Activated naive CD8-positive, alpha-beta T cell (primary cell): Measurements from ENCODE around the gene GRAMD4.
"Not testable (repeated sequence)": the region's sequence is repeated elsewhere in the genome, so short reads cannot be mapped to it uniquely, and the experiment has no call there.

Source experiments
- H3K27ac Mint-ChIP-seq: one replicate; pipeline ENCODE4 v1.8.0; 2021; ENCODE audit warnings: mixed read lengths
- H3K27me3 Mint-ChIP-seq: one replicate; pipeline ENCODE4 v1.8.0; 2021; ENCODE audit warnings: mixed read lengths
- H3K36me3 Mint-ChIP-seq: one replicate; pipeline ENCODE4 v1.8.0; 2021; ENCODE audit warnings: mixed read lengths
- H3K4me1 Mint-ChIP-seq: one replicate; pipeline ENCODE4 v1.8.0; 2021; ENCODE audit warnings: low read depth, mixed read lengths
- H3K4me3 Mint-ChIP-seq: one replicate; pipeline ENCODE4 v1.8.0; 2021; ENCODE audit warnings: mild to moderate bottlenecking, mixed read lengths
- H3K9me3 Mint-ChIP-seq: one replicate; pipeline ENCODE4 v1.8.0; 2021; ENCODE audit warnings: low read depth, mixed read lengths

GRAMD4 gene

GRCh38 chr22:46642840-46643480 is 22.8 kb downstream of the GRAMD4 start:
- not testable (repeated sequence) for H3K9me3 Mint-ChIP-seq, H3K4me3 Mint-ChIP-seq, H3K27ac Mint-ChIP-seq, H3K27me3 Mint-ChIP-seq, H3K4me1 Mint-ChIP-seq, H3K36me3 Mint-ChIP-seq

DNA sequence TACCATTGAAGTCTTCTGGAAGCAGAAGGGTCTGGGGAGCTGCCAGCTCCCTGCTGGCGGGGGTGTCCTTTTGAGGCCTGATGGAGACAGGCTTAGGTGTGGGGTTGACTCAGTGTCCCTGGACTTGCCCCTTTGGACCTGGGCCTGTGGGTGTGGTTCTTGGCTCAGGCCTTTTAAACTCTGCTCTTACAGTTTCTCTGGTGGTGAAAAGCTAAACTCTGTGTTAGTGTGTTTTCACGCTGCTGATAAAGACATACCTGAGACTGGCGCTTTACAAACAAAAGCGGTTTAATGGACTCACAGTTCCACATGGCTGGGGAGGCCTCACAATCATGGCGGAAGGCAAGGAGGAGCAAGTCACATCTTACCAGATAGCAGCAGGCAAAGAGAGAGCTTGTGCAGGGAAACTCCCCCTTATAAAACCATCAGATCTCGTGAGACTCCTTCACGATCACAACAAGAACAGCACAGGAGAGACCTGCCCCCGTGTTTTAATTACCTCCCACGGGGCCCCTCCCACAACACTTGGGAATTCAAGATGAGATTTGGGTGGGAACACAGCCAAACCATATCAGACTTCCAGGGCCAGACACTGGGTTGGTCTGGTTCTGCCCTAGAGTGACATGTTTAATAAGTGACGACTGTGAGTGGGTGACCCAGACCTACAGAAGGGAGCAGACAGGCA is 26.5 kb downstream of the GRAMD4 start:
- peaks cover 8% of the 10 kb centered on the region for H3K36me3 Mint-ChIP-seq
- no peaks in the 10 kb centered on the region for H3K9me3 Mint-ChIP-seq

DNA sequence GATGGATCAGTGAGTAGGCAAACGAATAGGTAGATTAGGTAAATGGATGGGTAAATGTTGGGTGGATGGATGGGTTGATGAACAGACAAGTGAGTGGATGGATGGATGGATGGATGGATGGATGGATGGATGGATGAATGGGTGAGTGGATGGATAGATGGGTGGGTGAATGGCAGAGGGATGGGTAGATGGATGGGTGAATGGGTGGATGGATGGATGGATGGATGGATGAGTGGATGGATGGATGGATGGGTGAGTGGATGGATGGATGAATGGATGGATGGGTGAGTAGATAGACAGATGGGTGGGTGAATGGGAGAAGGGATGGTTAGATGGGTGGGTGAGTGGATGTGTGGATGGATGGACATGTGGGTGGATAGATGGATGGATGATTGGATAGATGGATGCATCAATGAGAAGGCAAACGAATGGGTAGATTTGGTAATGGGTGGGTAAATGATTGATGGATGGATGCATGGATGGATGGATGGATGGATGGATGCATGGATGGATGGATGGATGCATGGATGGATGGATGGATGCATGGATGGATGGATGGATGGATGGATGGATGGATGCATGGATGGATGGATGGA is 28.1 kb downstream of the GRAMD4 start:
- H3K4me3 Mint-ChIP-seq, H3K27ac Mint-ChIP-seq, H3K27me3 Mint-ChIP-seq, H3K9me3 Mint-ChIP-seq, H3K36me3 Mint-ChIP-seq, H3K4me1 Mint-ChIP-seq: not testable (repeated sequence)

More for the DNA sequence above, 26.5 kb downstream of the GRAMD4 start:
- Mint-ChIP-seq H3K4me3 (no peak overlapping the region), H3K4me1 (no peaks in the 10 kb centered on the region), H3K27ac (no peak overlapping the region), H3K27me3 (no peaks in the 10 kb centered on the region)

DNA sequence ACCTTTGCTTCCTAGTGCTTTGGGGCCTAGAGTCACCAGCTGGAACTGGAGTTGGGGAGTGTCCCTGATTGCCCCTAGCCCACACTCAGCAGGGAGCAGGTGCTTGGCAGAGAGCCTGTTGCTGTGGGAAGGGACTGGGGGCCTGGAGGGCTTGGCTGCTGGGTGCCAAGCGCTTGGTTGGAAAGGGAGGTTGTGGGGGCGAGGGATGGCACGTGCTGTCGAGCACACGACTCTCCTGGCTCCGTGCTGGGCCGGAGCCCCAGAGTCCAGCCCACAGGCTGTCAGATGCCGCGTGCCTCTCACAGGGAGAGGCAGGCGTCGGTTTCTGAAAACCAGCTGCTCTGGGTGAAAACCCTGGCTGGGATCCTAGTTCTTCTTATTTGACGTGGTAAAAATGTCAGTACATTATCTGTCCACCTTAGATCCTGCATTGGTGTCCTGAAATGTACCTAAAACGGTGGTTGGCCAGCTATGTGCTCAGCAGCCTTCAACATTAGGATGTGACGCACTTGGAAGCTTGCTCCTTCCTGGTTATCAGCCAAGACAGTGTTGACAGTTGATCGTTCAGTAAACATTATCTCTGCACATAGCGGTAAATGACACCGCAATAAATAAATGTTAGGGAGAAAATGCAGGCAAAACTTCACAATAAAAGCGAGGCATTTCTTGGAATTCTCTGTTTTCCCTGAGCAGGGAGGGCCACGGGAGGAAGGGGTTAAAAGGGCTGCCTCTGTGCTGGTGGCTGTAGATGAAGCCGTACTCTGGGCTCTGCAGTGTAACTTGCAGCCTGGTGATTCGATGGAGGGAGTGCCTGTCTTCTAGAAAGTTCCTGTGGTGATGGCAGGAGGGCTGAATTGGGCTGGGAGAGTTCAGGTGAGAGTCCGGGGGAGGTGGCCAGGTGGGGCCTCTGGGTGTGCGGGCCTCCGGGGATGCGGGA is 29.2 kb downstream of the GRAMD4 start:
- no peaks in the 10 kb centered on the region for H3K27me3 Mint-ChIP-seq
- no peaks in the 10 kb centered on the region for H3K9me3 Mint-ChIP-seq
- no peak overlapping the region for H3K4me3 Mint-ChIP-seq
- peaks cover 4% of the 10 kb centered on the region for H3K4me1 Mint-ChIP-seq
- no peak overlapping the region for H3K27ac Mint-ChIP-seq
- H3K36me3 Mint-ChIP-seq: no peaks in the 10 kb centered on the region

- no peak overlapping the region for H3K4me3 Mint-ChIP-seq
- no peaks in the 10 kb centered on the region for H3K27me3 Mint-ChIP-seq
- H3K27ac Mint-ChIP-seq: no peak overlapping the region
- H3K36me3 Mint-ChIP-seq: no peaks in the 10 kb centered on the region
- peaks cover 4% of the 10 kb centered on the region for H3K4me1 Mint-ChIP-seq
- H3K9me3 Mint-ChIP-seq: no peaks in the 10 kb centered on the region
Measured at GRCh38 chr22:46650078-46650810, 30.1 kb downstream of the GRAMD4 start.

DNA sequence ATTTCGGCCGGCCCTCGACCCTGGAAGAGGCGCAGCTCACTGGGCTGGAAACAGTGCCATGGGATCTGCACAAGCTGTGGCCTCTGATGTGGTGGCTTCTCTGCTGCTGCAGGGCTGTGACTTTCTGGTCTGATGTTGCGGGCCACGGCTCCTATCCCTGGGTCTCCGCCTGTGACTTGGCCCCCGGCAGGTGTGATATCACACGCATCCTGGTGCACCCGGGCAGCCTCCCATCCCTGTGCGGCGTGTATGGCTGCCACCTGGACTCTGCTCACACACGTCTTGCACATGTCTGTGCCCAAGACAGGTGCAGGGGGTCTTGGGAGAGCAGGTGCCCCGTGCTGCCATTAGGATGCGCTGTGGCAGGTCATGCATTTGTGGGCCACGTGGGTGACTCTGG is 31.1 kb downstream of the GRAMD4 start:
- Mint-ChIP-seq H3K4me1 (peaks cover 4% of the 10 kb centered on the region), H3K4me3 (no peak overlapping the region), H3K36me3 (no peaks in the 10 kb centered on the region), H3K27ac (no peak overlapping the region), H3K9me3 (no peaks in the 10 kb centered on the region), H3K27me3 (no peaks in the 10 kb centered on the region)

DNA sequence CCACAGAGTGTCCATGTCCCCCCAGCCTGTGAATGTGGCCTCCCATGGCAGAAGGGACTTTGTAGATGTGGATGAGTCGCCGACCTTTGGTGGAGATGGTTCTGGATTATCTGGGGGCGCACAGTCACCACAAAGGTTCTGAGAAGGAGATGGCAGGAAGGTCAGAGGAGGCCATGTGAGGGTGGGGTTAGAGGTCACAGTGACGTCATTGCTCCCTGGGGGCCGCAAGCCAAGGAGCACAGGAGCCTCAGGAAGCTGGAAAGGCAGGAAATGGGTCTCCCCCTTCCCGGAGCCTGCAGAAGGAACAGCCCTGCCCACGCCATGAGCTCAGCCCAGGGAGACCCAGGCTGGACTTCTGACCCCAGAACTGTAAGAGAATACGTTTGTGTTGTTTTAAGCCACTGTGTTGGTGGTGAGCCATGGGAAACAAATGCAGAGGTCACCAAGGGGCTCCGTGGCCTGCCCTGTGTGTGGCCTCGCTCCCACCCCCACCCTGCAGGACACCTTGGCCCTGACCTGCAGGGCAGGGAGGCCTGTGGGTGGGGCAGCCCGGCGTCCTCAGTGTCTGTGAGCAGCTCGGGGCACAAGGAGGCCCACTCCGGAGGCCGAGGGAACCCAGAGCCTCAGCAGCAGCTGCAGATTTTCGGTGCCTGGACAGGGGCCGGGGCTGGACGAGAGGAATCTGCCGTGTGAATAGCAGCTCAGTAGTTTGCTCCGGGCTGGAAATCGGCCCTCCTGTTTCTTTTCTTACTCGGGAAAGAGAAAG is 32.1 kb downstream of the GRAMD4 start:
- no peak overlapping the region for H3K4me3 Mint-ChIP-seq
- H3K4me1 Mint-ChIP-seq: peaks cover 4% of the 10 kb centered on the region
- no peaks in the 10 kb centered on the region for H3K9me3 Mint-ChIP-seq
- no peaks in the 10 kb centered on the region for H3K27me3 Mint-ChIP-seq
- no peak overlapping the region for H3K27ac Mint-ChIP-seq
- H3K36me3 Mint-ChIP-seq: no peaks in the 10 kb centered on the region

GRCh38 chr22:46652847-46653331 is 32.7 kb downstream of the GRAMD4 start:
- no peak overlapping the region for H3K27ac Mint-ChIP-seq
- H3K4me1 Mint-ChIP-seq: peaks cover 4% of the 10 kb centered on the region
- H3K27me3 Mint-ChIP-seq: no peaks in the 10 kb centered on the region

GRCh38 chr22:46653596-46653995 is 33.4 kb downstream of the GRAMD4 start:
- H3K27me3 Mint-ChIP-seq: no peaks in the 10 kb centered on the region
- no peaks in the 10 kb centered on the region for H3K36me3 Mint-ChIP-seq
- H3K9me3 Mint-ChIP-seq: no peaks in the 10 kb centered on the region
- peaks cover 4% of the 10 kb centered on the region for H3K4me1 Mint-ChIP-seq
- H3K27ac Mint-ChIP-seq: no peak overlapping the region
- H3K4me3 Mint-ChIP-seq: no peak overlapping the region

More at GRCh38 chr22:46652847-46653331, 32.7 kb downstream of the GRAMD4 start:
- no peaks in the 10 kb centered on the region for H3K36me3 Mint-ChIP-seq
- H3K4me3 Mint-ChIP-seq: no peak overlapping the region
- no peaks in the 10 kb centered on the region for H3K9me3 Mint-ChIP-seq

GRCh38 chr22:46654426-46654825 is 34.2 kb downstream of the GRAMD4 start:
- Mint-ChIP-seq H3K9me3 (no peaks in the 10 kb centered on the region), H3K36me3 (no peaks in the 10 kb centered on the region), H3K4me1 (peaks cover 4% of the 10 kb centered on the region), H3K27me3 (no peaks in the 10 kb centered on the region), H3K27ac (no peak overlapping the region), H3K4me3 (no peak overlapping the region)

GRCh38 chr22:46654927-46655595 is 34.9 kb downstream of the GRAMD4 start:
- Mint-ChIP-seq H3K4me1 (peaks cover 7% of the 10 kb centered on the region), H3K27ac (no peak overlapping the region)

GRCh38 chr22:46655861-46656608 is 35.8 kb downstream of the GRAMD4 start:
- Mint-ChIP-seq H3K9me3 (no peaks in the 10 kb centered on the region), H3K27ac (no peak overlapping the region), H3K4me1 (peaks cover 16% of the 10 kb centered on the region), H3K27me3 (no peaks in the 10 kb centered on the region), H3K4me3 (no peak overlapping the region), H3K36me3 (no peaks in the 10 kb centered on the region)

More at GRCh38 chr22:46654927-46655595, 34.9 kb downstream of the GRAMD4 start:
- Mint-ChIP-seq H3K9me3 (no peaks in the 10 kb centered on the region), H3K27me3 (no peaks in the 10 kb centered on the region), H3K4me3 (no peak overlapping the region), H3K36me3 (no peaks in the 10 kb centered on the region)
